SH-SY5Y (cell line): Measurements from ENCODE around the gene PRM2.

Source experiments
- GATA2 ChIP-seq: IDR thresholded peaks from 2 replicates; pipeline ENCODE4 v1.6.1; 2011; ENCODE audit warnings: mild to moderate bottlenecking, low read depth, low read length
- GATA3 ChIP-seq: IDR thresholded peaks from 2 replicates; pipeline ENCODE4 v1.6.1; 2011; ENCODE audit warnings: low read depth, mild to moderate bottlenecking, low read length, moderate library complexity

DNA sequence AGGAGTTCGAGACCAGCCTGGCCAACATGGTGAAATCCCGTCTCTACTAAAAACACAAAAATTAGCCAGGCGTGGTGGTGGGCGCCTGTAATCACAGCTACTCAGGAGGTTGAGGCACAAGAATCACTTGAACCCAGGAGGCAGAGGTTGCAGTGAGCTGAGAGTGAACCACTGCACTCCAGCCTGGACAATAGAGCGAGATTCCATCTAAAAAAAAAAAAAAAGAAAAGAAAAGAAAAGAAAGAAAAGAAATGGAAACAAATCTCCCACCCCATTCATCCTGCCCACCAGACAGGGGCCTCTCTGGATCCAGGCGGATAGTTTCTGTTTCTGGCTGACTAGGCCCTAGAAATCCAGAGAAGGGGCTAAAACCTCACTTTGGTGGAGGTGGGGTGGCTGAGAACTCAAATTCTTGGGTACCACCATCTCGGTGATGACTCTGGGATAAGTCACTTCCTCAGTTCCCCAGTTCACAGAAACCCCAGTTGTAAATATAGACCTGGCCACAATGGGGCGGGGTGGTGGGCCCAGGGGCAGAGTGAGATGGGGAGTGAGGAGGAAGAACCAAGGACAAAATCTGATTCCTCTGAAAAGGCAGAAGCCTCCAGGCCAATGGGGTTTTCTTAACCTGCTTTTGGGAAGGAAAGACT is 42.4 kb downstream of the PRM2 start:
- TF ChIP-seq GATA2 = no peak
- no peak for TF ChIP-seq GATA3
